ENCODE results near the gene C1orf74. TPM values are rescaled to one million over a fixed set of nuclear protein-coding genes. Genes with fewer than 3 reads are reported as not detected.
A peak's percentile ranks its signal among the peaks of the same experiment; 100 is the strongest.

Gene C1orf74
- total and polyA plus RNA-seq, 2 donors = 1.4 to 3.2 TPM

- no peak overlapping the region for H3K27ac ChIP-seq (ENCODE audit: low read depth)
- WGBS = 80% methylated on average over 1 of the region's 1 CpG
- DNase-seq (ENCODE audit: extremely low spot score) = no peak
- no peaks in the 10 kb centered on the region for H3K4me1 ChIP-seq (ENCODE audit: insufficient read depth)
- no peaks in the 10 kb centered on the region for H3K36me3 ChIP-seq (ENCODE audit: insufficient read depth)
- H3K4me3 ChIP-seq (ENCODE audit: low read depth, low read length) = no peak overlapping the region
These were observed 29.1 kb downstream of the C1orf74 start for GRCh38 chr1:209755256-209755655.

GRCh38 chr1:209752890-209753289, 31.5 kb downstream of the C1orf74 start:
- DNase-seq (ENCODE audit: extremely low spot score) = no peak
- no peak overlapping the region for H3K4me3 ChIP-seq (ENCODE audit: low read depth, low read length)
- 92% methylated on average over 3 of the region's 3 CpGs for WGBS
- no peaks in the 10 kb centered on the region for H3K36me3 ChIP-seq (ENCODE audit: insufficient read depth)
- no peak overlapping the region for H3K27ac ChIP-seq (ENCODE audit: low read depth)
- H3K4me1 ChIP-seq (ENCODE audit: insufficient read depth) = no peaks in the 10 kb centered on the region

- DNase-seq (ENCODE audit: extremely low spot score) = no peak
- WGBS = 54% methylated on average over 5 of the region's 5 CpGs
- no peak overlapping the region for H3K4me3 ChIP-seq (ENCODE audit: low read depth, low read length)
- no peak overlapping the region for H3K27ac ChIP-seq (ENCODE audit: low read depth)
- no peaks in the 10 kb centered on the region for H3K4me1 ChIP-seq (ENCODE audit: insufficient read depth)
- no peaks in the 10 kb centered on the region for H3K36me3 ChIP-seq (ENCODE audit: insufficient read depth)
These were observed 32.6 kb downstream of the C1orf74 start for GRCh38 chr1:209751627-209752231.

- WGBS = 75% methylated on average over 6 of the region's 6 CpGs
- Histone ChIP-seq H3K36me3 (ENCODE audit: insufficient read depth) (no peaks in the 10 kb centered on the region), H3K27ac (ENCODE audit: low read depth) (no peak overlapping the region), H3K4me1 (ENCODE audit: insufficient read depth) (no peaks in the 10 kb centered on the region), H3K4me3 (ENCODE audit: low read depth, low read length) (no peak overlapping the region)
- DNase-seq (ENCODE audit: extremely low spot score) = no peak
These were observed 34.6 kb downstream of the C1orf74 start for GRCh38 chr1:209749670-209750323.

GRCh38 chr1:209749205-209749604, 35.2 kb downstream of the C1orf74 start:
- DNase-seq (ENCODE audit: extremely low spot score) = no peak
- no peak overlapping the region for H3K27ac ChIP-seq (ENCODE audit: low read depth)
- 72% methylated on average over 2 of the region's 2 CpGs for WGBS
- no peak overlapping the region for H3K4me3 ChIP-seq (ENCODE audit: low read depth, low read length)
- H3K36me3 ChIP-seq (ENCODE audit: insufficient read depth) = no peaks in the 10 kb centered on the region
- no peaks in the 10 kb centered on the region for H3K4me1 ChIP-seq (ENCODE audit: insufficient read depth)

GRCh38 chr1:209748620-209749019, 35.7 kb downstream of the C1orf74 start:
- WGBS = 61% methylated on average over 4 of the region's 4 CpGs
- Histone ChIP-seq H3K27ac (ENCODE audit: low read depth) (no peak overlapping the region), H3K36me3 (ENCODE audit: insufficient read depth) (no peaks in the 10 kb centered on the region), H3K4me3 (ENCODE audit: low read depth, low read length) (no peak overlapping the region), H3K4me1 (ENCODE audit: insufficient read depth) (no peaks in the 10 kb centered on the region)
- no peak for DNase-seq (ENCODE audit: extremely low spot score)

GRCh38 chr1:209747580-209748262, 36.6 kb downstream of the C1orf74 start:
- Histone ChIP-seq H3K4me1 (ENCODE audit: insufficient read depth) (no peaks in the 10 kb centered on the region), H3K36me3 (ENCODE audit: insufficient read depth) (no peaks in the 10 kb centered on the region), H3K27ac (ENCODE audit: low read depth) (peak overlapping the region; percentile 14), H3K4me3 (ENCODE audit: low read depth, low read length) (no peak overlapping the region)
- WGBS = 13% methylated on average over 37 of the region's 37 CpGs
- DNase-seq (ENCODE audit: extremely low spot score) = peak; percentile 70

GRCh38 chr1:209746451-209747165, 37.8 kb downstream of the C1orf74 start:
- no peak for DNase-seq (ENCODE audit: extremely low spot score)
- Histone ChIP-seq H3K27ac (ENCODE audit: low read depth) (no peak overlapping the region), H3K36me3 (ENCODE audit: insufficient read depth) (no peaks in the 10 kb centered on the region), H3K4me3 (ENCODE audit: low read depth, low read length) (no peak overlapping the region), H3K4me1 (ENCODE audit: insufficient read depth) (no peaks in the 10 kb centered on the region)
- WGBS = 69% methylated on average over 4 of the region's 4 CpGs

- DNase-seq (ENCODE audit: extremely low spot score) = no peak
- 48% methylated on average over 2 of the region's 2 CpGs for WGBS
- Histone ChIP-seq H3K4me3 (ENCODE audit: low read depth, low read length) (no peak overlapping the region), H3K36me3 (ENCODE audit: insufficient read depth) (no peaks in the 10 kb centered on the region), H3K27ac (ENCODE audit: low read depth) (no peak overlapping the region), H3K4me1 (ENCODE audit: insufficient read depth) (no peaks in the 10 kb centered on the region)
These were observed 41.2 kb downstream of the C1orf74 start for GRCh38 chr1:209743145-209743482.

GRCh38 chr1:209742409-209743144, 41.8 kb downstream of the C1orf74 start:
- no peak for DNase-seq (ENCODE audit: extremely low spot score)
- no peak overlapping the region for H3K27ac ChIP-seq (ENCODE audit: low read depth)
- no peaks in the 10 kb centered on the region for H3K4me1 ChIP-seq (ENCODE audit: insufficient read depth)
- no peaks in the 10 kb centered on the region for H3K36me3 ChIP-seq (ENCODE audit: insufficient read depth)
- no peak overlapping the region for H3K4me3 ChIP-seq (ENCODE audit: low read depth, low read length)
- 39% methylated on average over 8 of the region's 8 CpGs for WGBS

GRCh38 chr1:209741889-209742288, 42.5 kb downstream of the C1orf74 start:
- no peak overlapping the region for H3K27ac ChIP-seq (ENCODE audit: low read depth)
- 61% methylated on average over 2 of the region's 2 CpGs for WGBS
- H3K36me3 ChIP-seq (ENCODE audit: insufficient read depth) = no peaks in the 10 kb centered on the region
- no peak overlapping the region for H3K4me3 ChIP-seq (ENCODE audit: low read depth, low read length)
- no peaks in the 10 kb centered on the region for H3K4me1 ChIP-seq (ENCODE audit: insufficient read depth)
- DNase-seq (ENCODE audit: extremely low spot score) = no peak

- 80% methylated on average over 3 of the region's 3 CpGs for WGBS
- Histone ChIP-seq H3K4me1 (ENCODE audit: insufficient read depth) (no peaks in the 10 kb centered on the region), H3K27ac (ENCODE audit: low read depth) (no peak overlapping the region), H3K36me3 (ENCODE audit: insufficient read depth) (no peaks in the 10 kb centered on the region), H3K4me3 (ENCODE audit: low read depth, low read length) (no peak overlapping the region)
- DNase-seq (ENCODE audit: extremely low spot score) = no peak
These were observed 43.2 kb downstream of the C1orf74 start for GRCh38 chr1:209741193-209741592.

- WGBS = 81% methylated on average over 1 of the region's 1 CpG
- Histone ChIP-seq H3K4me1 (ENCODE audit: insufficient read depth) (no peaks in the 10 kb centered on the region), H3K4me3 (ENCODE audit: low read depth, low read length) (no peak overlapping the region), H3K27ac (ENCODE audit: low read depth) (no peak overlapping the region), H3K36me3 (ENCODE audit: insufficient read depth) (no peaks in the 10 kb centered on the region)
- DNase-seq (ENCODE audit: extremely low spot score) = no peak
These were observed 46.1 kb downstream of the C1orf74 start for GRCh38 chr1:209738270-209738669.

All from urinary bladder (tissue), 4 donors.